ENCODE results near the gene ASIC4. TPM values are rescaled to one million over a fixed set of nuclear protein-coding genes. Genes with fewer than 3 reads are reported as not detected.

The ASIC4 gene
- total and polyA plus RNA-seq, 2 of the 13 experiments (the other 11 are each of a cell fraction or from before 2014, with no cell fraction given): 0.03 TPM; not detected in 1

DNA sequence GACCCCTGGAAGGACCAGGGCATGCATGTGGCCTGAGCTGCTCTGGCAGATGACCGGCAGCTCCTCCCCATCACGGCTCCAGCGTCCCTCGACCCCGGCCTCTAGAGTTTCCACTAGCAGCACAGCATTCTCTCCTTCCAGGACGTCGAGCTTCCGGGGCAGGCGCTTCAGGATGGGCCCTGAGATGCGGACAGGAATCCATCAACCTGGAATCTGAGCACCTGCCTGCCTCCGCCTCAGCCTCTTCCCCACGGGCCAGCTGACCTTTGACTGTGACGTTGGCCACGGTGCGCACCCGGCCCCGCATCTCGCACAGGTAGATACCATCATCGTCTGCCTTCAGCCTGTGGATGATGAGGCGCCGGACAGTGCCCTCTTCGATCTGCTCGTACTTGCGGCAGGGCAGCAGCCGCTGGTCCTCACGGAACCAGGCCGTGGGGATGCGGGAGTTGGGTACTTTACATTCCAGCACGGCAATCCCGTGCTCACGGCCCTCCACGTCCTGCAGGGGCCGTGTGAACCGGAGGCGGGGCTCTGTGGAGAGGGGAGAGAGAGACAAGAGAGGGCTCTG is 53.6 kb downstream of the ASIC4 start (continued):
- TF ChIP-seq KLF16 (CRISPR knock-in tag; IDR thresholded peaks at IDR 0.05) (no peak), TFAP4 (IDR thresholded peaks at IDR 0.05; ENCODE audit: borderline replicate concordance, low read depth) (no peak), DNMT1 (CRISPR knock-in tag; IDR thresholded peaks at IDR 0.05) (no peak), CCDC6 (CRISPR knock-in tag; IDR thresholded peaks at IDR 0.05) (no peak), ZFP82 (CRISPR knock-in tag; IDR thresholded peaks at IDR 0.05; ENCODE audit: borderline replicate concordance) (no peak), ZNF781 (CRISPR knock-in tag; IDR thresholded peaks at IDR 0.05; ENCODE audit: borderline replicate concordance, not compliant biosample characterization) (no peak), ZZZ3 (CRISPR knock-in tag; IDR thresholded peaks at IDR 0.05; ENCODE audit: borderline replicate concordance) (no peak), IKZF4 (CRISPR knock-in tag; IDR thresholded peaks at IDR 0.05; ENCODE audit: borderline replicate concordance, low read depth, not compliant biosample characterization) (no peak), MAZ (IDR thresholded peaks at IDR 0.05; ENCODE audit: borderline replicate concordance, low read depth, low read length) (no peak), MAZ (CRISPR knock-in tag; IDR thresholded peaks at IDR 0.05; ENCODE audit: low read depth) (no peak), SCMH1 (CRISPR knock-in tag; IDR thresholded peaks at IDR 0.05; ENCODE audit: borderline replicate concordance) (no peak), EHMT2 (IDR thresholded peaks at IDR 0.05; ENCODE audit: borderline replicate concordance, low read depth, low read length) (no peak), ZNF350 (CRISPR knock-in tag; IDR thresholded peaks at IDR 0.05; ENCODE audit: borderline replicate concordance, low read depth) (no peak), AKAP8 (CRISPR knock-in tag; IDR thresholded peaks at IDR 0.05) (peak; percentile 79; the same call in 1 of the 2 replicates), AGO1 (IDR thresholded peaks at IDR 0.05; ENCODE audit: low read depth, low read length, poor library complexity, severe bottlenecking) (peak; percentile 96), FOXK2 (IDR thresholded peaks at IDR 0.05) (no peak), SRSF1 (optimal IDR thresholded peaks at IDR 0.05; ENCODE audit: low read depth, low read length) (peak; percentile 19), ZSCAN22 (CRISPR knock-in tag; IDR thresholded peaks at IDR 0.05) (no peak), REXO4 (CRISPR knock-in tag; IDR thresholded peaks at IDR 0.05; ENCODE audit: borderline replicate concordance) (no peak), PHF21A (CRISPR knock-in tag; IDR thresholded peaks at IDR 0.05) (no peak), ZNF670 (CRISPR knock-in tag; IDR thresholded peaks at IDR 0.05; ENCODE audit: borderline replicate concordance) (no peak), NFRKB (IDR thresholded peaks at IDR 0.05) (no peak), ZNF557 (CRISPR knock-in tag; IDR thresholded peaks at IDR 0.05) (no peak), ZNF891 (CRISPR knock-in tag; IDR thresholded peaks at IDR 0.05) (no peak), HDAC1 (CRISPR knock-in tag; IDR thresholded peaks at IDR 0.05) (no peak), ZNF468 (CRISPR knock-in tag; IDR thresholded peaks at IDR 0.05) (no peak), RFX3 (CRISPR knock-in tag; IDR thresholded peaks at IDR 0.05) (no peak), ZNF546 (CRISPR knock-in tag; conservative IDR thresholded peaks at IDR 0.05) (no peak)
- TF ChIP-seq, protein P1, sequence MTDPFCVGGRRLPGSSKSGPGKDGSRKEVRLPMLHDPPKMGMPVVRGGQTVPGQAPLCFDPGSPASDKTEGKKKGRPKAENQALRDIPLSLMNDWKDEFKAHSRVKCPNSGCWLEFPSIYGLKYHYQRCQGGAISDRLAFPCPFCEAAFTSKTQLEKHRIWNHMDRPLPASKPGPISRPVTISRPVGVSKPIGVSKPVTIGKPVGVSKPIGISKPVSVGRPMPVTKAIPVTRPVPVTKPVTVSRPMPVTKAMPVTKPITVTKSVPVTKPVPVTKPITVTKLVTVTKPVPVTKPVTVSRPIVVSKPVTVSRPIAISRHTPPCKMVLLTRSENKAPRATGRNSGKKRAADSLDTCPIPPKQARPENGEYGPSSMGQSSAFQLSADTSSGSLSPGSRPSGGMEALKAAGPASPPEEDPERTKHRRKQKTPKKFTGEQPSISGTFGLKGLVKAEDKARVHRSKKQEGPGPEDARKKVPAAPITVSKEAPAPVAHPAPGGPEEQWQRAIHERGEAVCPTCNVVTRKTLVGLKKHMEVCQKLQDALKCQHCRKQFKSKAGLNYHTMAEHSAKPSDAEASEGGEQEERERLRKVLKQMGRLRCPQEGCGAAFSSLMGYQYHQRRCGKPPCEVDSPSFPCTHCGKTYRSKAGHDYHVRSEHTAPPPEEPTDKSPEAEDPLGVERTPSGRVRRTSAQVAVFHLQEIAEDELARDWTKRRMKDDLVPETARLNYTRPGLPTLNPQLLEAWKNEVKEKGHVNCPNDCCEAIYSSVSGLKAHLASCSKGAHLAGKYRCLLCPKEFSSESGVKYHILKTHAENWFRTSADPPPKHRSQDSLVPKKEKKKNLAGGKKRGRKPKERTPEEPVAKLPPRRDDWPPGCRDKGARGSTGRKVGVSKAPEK (CRISPR knock-in tag; IDR thresholded peaks at IDR 0.05; ENCODE audit: borderline replicate concordance): no peak

All from HepG2 (cell line).